Measurements from ENCODE around the gene MAML2. TPM values are rescaled to one million over a fixed set of nuclear protein-coding genes. Genes with fewer than 3 reads are reported as not detected.

MAML2 gene
- total and polyA plus RNA-seq, 8 donors, result 1.3 to 22.8 (median 12.1) TPM

DNA sequence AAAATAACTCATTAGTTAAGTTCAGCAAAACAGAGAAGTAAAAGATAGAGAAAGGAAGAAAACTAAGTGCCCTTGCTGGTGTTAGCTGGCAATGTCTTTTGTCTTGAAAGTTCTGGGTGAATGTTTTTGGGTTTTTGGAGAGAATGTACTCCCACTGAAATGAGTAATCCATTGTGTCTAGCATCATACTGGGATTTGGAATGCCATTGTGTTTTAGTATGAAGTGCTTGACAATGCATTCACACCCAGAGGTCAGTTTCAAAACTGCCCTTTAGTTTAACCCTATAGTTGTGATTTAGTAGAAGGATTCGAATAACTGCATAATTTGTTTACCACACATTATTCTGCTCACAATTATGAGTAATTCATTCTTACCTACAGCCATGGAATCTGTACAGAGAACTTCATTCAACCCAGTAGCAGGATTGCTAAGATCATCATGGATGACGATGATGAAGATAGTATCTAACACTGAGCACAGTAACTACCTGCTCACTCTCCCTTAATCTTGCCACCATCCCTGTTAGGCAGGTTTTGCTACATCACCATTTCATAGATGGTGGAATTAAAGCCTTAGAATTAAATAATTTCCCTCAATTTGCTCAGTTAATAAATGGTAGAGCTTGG, 33.9 kb downstream of the MAML2 start:
- H3K36me3 ChIP-seq, result no peaks in the 10 kb centered on the region
- intact Hi-C loops (cut with DNase I; ENCODE audit: low total_unique reads), result no loop called here
- no peaks in the 10 kb centered on the region for H3K27me3 ChIP-seq
- TF ChIP-seq EP300 (IDR thresholded peaks at IDR 0.05) (no peak), POLR2A (IDR thresholded peaks at IDR 0.05) (no peak), POLR2AphosphoS5 (IDR thresholded peaks at IDR 0.05) (no peak)
- TF ChIP-seq, protein P1, sequence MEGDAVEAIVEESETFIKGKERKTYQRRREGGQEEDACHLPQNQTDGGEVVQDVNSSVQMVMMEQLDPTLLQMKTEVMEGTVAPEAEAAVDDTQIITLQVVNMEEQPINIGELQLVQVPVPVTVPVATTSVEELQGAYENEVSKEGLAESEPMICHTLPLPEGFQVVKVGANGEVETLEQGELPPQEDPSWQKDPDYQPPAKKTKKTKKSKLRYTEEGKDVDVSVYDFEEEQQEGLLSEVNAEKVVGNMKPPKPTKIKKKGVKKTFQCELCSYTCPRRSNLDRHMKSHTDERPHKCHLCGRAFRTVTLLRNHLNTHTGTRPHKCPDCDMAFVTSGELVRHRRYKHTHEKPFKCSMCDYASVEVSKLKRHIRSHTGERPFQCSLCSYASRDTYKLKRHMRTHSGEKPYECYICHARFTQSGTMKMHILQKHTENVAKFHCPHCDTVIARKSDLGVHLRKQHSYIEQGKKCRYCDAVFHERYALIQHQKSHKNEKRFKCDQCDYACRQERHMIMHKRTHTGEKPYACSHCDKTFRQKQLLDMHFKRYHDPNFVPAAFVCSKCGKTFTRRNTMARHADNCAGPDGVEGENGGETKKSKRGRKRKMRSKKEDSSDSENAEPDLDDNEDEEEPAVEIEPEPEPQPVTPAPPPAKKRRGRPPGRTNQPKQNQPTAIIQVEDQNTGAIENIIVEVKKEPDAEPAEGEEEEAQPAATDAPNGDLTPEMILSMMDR (IDR thresholded peaks at IDR 0.05), result no peak
- H3K9me3 ChIP-seq, result no peaks in the 10 kb centered on the region
- H3K4me1 ChIP-seq, result peaks cover 47 to 91% (median 62%) of the 10 kb centered on the region in 4 donors
- no peak for DNase-seq
- H3K27ac ChIP-seq, result peak overlapping the region in 2 of 5 donors; percentile 8 to 88
- no peak overlapping the region for H3K4me3 ChIP-seq
- 81 to 88% (median 86%) methylated on average over 2 of the region's 2 CpGs for WGBS, 5 donors

DNA sequence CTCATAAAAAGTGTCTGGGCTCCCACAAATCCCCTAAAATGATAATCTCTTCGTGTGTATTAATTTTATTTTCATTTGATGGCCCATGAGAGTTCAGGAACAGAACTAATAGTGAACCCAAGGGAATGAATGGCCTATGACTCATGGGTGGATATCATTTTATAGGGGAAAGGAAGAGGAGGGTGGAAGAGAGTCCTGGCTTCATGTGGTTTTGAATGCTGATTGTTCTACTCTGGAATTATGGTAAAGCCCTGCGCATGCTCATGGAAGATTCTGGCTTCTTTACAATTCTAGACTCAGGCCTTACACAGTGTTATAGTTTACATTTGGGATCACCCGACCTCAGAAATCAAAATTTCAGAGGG, 35.2 kb downstream of the MAML2 start:
- TF ChIP-seq, protein P1 (IDR thresholded peaks at IDR 0.05), result no peak
- peak in 1 of 3 donors; percentile 5 for TF ChIP-seq POLR2AphosphoS5 (IDR thresholded peaks at IDR 0.05)
- Histone ChIP-seq H3K4me1 (peaks cover 44 to 91% (median 68%) of the 10 kb centered on the region in 4 donors), H3K9me3 (no peaks in the 10 kb centered on the region), H3K27ac (peak overlapping the region; percentile 82 to 92 (median 87)), H3K4me3 (peak overlapping the region; percentile 18 to 33 (median 25)), H3K36me3 (no peaks in the 10 kb centered on the region), H3K27me3 (no peaks in the 10 kb centered on the region)
- intact Hi-C loops (cut with DNase I; ENCODE audit: low total_unique reads), result no loop called here
- DNase-seq, result peak in 1 of 2 donors; percentile 67
- 23 to 36% (median 33%) methylated on average over 3 of the region's 3 CpGs for WGBS, 5 donors

DNA sequence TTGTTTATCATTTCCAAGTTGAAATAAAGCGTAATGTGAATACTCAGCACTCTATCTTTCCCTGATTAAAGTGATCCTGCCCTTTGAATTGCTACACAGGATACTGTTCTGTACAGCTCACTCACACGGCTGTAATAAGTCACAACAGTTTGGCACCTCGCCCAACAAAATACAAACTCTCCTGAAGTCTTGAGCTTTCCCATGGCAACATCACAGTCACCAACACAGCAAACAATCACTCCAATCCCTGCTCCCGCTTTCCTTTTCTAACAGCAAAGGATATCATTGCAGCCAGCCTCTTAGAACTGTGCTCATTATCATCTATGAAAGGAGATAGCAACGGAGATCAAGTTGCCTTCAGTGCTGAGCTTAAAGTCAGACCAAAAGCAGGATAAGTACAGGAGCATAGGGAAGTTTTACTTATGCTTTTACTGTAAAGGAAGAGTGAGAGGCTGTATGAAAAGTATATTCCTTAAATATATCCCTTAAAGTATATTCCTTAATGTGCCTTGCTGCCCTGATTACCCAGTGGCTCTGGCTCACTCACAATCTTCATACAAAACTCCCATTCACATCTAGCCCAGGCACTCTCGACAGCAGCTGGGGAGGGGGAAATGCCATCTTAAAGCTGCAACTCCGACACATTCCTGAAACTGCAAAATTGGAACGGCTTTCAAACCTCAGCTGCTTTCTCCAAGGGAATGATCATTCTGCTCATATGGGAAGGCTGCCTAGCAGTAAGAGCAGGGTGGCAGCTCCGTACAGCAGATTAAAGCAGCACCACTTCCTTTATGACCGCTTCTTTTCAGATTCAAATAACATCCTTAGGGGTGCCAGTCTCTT, 35.8 kb downstream of the MAML2 start:
- peak overlapping the region; percentile 82 to 92 (median 87) for H3K27ac ChIP-seq
- intact Hi-C loops (cut with DNase I; ENCODE audit: low total_unique reads), result no loop called here
- DNase-seq, result peak; percentile 90 to 98
- peak overlapping the region; percentile 18 to 33 (median 25) for H3K4me3 ChIP-seq
- WGBS, 5 donors, result 10 to 16% (median 12%) methylated on average over 10 of the region's 10 CpGs
- H3K27me3 ChIP-seq, result no peaks in the 10 kb centered on the region
- TF ChIP-seq POLR2A (IDR thresholded peaks at IDR 0.05) (no peak), POLR2AphosphoS5 (IDR thresholded peaks at IDR 0.05) (peak; percentile 16 to 86 (median 58)), EP300 (IDR thresholded peaks at IDR 0.05) (no peak)
- TF ChIP-seq, protein P1 (IDR thresholded peaks at IDR 0.05), result no peak
- H3K4me1 ChIP-seq, result peaks cover 50 to 91% (median 71%) of the 10 kb centered on the region in 4 donors
- H3K9me3 ChIP-seq, result no peaks in the 10 kb centered on the region
- no peaks in the 10 kb centered on the region for H3K36me3 ChIP-seq

DNA sequence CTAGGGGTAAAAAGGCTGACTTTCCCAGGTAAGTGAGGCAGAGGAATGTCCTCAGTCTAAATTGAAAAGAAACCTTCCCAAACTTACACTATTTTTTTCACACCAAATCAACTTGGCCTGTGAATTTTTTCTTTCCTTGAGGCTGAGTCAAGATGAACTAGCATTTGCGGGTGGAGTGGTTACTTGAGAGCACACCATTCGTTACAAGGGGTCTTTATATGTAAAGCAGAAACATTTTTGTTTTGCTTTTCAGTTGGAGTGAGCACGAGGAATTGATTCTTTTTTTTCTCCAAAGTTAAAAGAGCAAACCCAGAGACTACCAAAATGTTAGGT, 36.4 kb downstream of the MAML2 start:
- peaks cover 51 to 90% (median 68%) of the 10 kb centered on the region in 4 donors for H3K4me1 ChIP-seq
- H3K9me3 ChIP-seq, result no peaks in the 10 kb centered on the region
- intact Hi-C loops (cut with DNase I; ENCODE audit: low total_unique reads), result no loop called here
- H3K36me3 ChIP-seq, result no peaks in the 10 kb centered on the region
- 8 to 19% (median 18%) methylated on average over 3 of the region's 3 CpGs for WGBS, 5 donors
- H3K27ac ChIP-seq, result peak overlapping the region; percentile 45 to 92 (median 84)
- TF ChIP-seq POLR2A (IDR thresholded peaks at IDR 0.05) (no peak), EP300 (IDR thresholded peaks at IDR 0.05) (no peak), POLR2AphosphoS5 (IDR thresholded peaks at IDR 0.05) (no peak)
- TF ChIP-seq, protein P1 (IDR thresholded peaks at IDR 0.05), result no peak
- H3K4me3 ChIP-seq, result peak overlapping the region in 3 of 4 donors; percentile 25 to 33 (median 25)
- no peaks in the 10 kb centered on the region for H3K27me3 ChIP-seq
- DNase-seq, result no peak

Measured in stomach (tissue), 9 donors.